ENCODE data around the gene MMP25. TPM values are rescaled to one million over a fixed set of nuclear protein-coding genes. Genes with fewer than 3 reads are reported as not detected.
A peak's percentile ranks its signal among the peaks of the same experiment; 100 is the strongest.

The MMP25 gene
- total RNA-seq, 4 donors from 2014 or later = 0.49 to 1.6 (median 0.70) TPM

DNA sequence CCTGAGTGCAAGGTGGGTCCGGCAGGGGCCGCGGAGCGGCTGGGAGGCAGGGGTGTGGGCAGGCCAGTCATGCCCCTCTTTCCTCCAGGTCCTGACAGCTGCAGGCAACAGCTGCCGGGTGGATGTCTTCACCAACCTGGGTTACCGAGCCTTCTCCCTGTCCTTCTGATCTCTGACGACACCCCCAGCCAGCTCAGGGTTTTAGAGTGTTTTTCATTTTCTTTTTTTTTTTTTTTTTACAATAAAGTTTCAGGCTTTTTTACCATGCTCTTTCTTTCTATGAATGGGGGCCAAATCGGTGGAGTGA lies 18.9 kb upstream of the MMP25 start:
- Histone ChIP-seq H3K36me3 (peaks cover 4 to 13% of the 10 kb centered on the region in 2 donors), H3K27ac (no peak overlapping the region), H3K4me1 (peaks cover 19 to 42% of the 10 kb centered on the region in 2 donors), H3K9me3 (no peaks in the 10 kb centered on the region), H3K4me3 (replicated peaks in 1 of 3) (no peak overlapping the region), H3K27me3 (no peaks in the 10 kb centered on the region)
- intact Hi-C loops (cut with DNase I) = no loop called here
- DNase-seq = no peak
- 90 to 96% methylated on average over 7 to 8 of the region's 8 CpGs for WGBS, 2 donors
- TF ChIP-seq, protein P1, sequence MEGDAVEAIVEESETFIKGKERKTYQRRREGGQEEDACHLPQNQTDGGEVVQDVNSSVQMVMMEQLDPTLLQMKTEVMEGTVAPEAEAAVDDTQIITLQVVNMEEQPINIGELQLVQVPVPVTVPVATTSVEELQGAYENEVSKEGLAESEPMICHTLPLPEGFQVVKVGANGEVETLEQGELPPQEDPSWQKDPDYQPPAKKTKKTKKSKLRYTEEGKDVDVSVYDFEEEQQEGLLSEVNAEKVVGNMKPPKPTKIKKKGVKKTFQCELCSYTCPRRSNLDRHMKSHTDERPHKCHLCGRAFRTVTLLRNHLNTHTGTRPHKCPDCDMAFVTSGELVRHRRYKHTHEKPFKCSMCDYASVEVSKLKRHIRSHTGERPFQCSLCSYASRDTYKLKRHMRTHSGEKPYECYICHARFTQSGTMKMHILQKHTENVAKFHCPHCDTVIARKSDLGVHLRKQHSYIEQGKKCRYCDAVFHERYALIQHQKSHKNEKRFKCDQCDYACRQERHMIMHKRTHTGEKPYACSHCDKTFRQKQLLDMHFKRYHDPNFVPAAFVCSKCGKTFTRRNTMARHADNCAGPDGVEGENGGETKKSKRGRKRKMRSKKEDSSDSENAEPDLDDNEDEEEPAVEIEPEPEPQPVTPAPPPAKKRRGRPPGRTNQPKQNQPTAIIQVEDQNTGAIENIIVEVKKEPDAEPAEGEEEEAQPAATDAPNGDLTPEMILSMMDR (IDR thresholded peaks at IDR 0.05) = no peak
- TF ChIP-seq POLR2A (IDR thresholded peaks at IDR 0.05) = no peak

DNA sequence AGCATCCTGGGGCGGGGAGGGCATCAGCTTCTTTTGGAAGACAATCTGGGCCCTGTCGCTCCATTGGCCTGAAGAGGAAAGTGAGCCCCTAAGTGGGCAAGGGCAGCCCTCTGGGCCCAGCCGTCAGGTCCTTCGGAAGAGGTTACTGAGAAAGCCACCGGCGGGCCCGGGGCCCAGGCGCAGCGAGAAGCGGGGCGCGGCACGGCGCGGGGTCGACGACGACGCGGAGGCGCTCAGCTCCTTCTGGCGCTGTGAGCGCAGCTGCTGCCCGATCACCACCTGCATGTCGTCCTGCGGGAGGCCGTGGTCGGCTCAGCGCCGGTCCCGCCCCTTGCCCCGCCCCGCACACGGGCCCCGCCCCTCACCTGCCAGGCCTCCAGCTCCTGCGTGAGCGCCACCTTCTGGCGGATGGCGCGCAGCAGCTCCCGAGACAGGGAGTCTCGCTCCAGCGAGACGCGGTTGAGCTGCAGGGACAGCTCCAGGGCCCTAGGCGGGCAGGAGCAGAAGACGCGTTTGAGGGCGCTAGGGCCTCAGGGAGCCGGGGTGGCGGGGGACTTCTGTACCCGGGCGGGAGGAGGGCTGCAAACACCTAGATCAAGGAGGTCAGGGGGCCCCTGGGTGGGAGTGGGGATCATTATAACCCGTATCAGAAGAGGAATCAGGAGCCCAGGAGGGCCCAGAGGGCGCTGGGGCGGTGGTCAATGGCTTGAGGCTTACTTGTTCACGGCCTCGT lies 18.2 kb upstream of the MMP25 start:
- intact Hi-C loops (cut with DNase I) = no loop called here
- DNase-seq = peak; percentile 87 to 92
- Histone ChIP-seq H3K4me3 (replicated peaks in 1 of 3) (no peak overlapping the region), H3K36me3 (peaks cover 4 to 13% of the 10 kb centered on the region in 2 donors), H3K9me3 (no peaks in the 10 kb centered on the region), H3K27me3 (no peaks in the 10 kb centered on the region), H3K4me1 (peaks cover 12 to 35% of the 10 kb centered on the region in 2 donors), H3K27ac (no peak overlapping the region)
- TF ChIP-seq, protein P1 (IDR thresholded peaks at IDR 0.05) = peak; percentile 47 to 95 (median 72)
- peak in 1 of 2 donors; percentile 43 for TF ChIP-seq POLR2A (IDR thresholded peaks at IDR 0.05)
- 26 to 37% methylated on average over 7 to 21 of the region's 58 CpGs for WGBS, 2 donors

DNA sequence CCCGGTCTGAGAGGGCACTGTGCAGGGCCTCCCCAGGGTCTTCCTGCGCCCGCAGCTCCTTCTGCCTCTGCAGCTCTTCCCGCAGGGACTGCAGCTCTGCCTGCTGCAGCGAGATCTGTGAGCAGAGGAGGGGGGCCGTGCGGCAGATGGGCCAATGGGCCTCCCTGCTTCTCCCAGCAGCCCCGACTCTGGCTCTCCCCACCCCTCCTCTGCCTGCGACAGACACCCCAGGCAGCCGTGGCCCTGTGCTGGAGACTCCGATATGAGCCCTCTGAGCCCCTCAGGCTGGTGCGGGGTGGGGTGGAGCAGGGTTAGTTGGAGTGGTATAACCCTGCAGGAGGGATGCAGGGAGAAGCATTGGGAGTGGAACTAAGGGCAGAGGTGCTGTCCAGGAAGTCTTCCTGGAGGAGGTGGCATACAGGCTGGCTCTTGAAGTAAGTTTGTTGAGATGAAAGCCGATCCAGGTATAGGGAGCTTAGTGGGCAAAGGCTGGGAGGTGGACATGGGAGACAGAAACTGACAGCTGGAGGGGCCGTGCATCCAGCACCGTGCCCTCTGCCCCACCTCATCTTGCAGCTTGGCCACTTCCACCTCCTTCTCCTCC lies 17.5 kb upstream of the MMP25 start:
- no peak for DNase-seq
- H3K4me1 ChIP-seq = peaks cover 6 to 30% of the 10 kb centered on the region in 2 donors
- H3K4me3 ChIP-seq (replicated peaks in 1 of 3) = no peak overlapping the region
- WGBS, 2 donors = 34 to 44% methylated on average over 8 to 12 of the region's 15 CpGs
- H3K9me3 ChIP-seq = no peaks in the 10 kb centered on the region
- H3K27ac ChIP-seq = no peak overlapping the region
- TF ChIP-seq POLR2A (IDR thresholded peaks at IDR 0.05) = no peak
- TF ChIP-seq, protein P1 (IDR thresholded peaks at IDR 0.05) = no peak
- H3K36me3 ChIP-seq = peaks cover 4 to 13% of the 10 kb centered on the region in 2 donors
- H3K27me3 ChIP-seq = no peaks in the 10 kb centered on the region
- intact Hi-C loops (cut with DNase I) = no loop called here

DNA sequence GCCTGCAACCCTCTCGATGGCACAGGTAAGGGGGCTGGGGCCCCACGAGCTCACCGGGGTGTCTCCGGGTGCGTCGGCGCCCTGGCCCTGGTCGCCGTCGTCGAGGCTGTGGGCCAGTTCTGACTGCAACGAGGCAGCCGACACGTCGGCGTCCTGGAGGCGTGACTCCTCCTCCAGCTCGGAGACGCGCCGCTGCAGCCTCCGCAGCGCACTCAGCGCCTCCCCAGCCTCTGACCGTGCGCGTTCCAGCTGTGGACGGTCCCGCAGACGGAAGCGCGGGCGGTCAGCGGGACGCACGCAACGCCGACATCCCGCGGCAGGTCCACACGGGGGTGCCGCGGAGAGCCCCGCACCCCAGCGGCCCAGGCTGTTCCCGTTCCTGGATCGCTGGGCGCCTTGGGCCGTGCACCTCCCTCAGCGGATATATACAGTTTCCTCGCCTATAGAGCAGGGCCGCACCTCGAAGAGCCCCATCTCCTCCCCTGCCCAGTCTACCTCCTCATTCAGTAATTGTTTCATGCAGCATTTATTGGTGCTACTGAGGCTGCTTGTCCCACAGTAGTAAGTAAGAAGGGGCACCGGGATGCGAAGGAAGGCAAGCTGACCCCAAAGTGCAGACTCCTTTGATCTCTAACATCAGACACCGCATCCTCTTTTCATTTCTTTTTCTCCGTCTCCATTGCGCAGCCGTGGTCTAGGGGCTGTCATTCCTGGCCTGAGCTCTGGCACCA lies 16.7 kb upstream of the MMP25 start:
- no peak for TF ChIP-seq POLR2A (IDR thresholded peaks at IDR 0.05)
- TF ChIP-seq, protein P1 (IDR thresholded peaks at IDR 0.05) = no peak
- H3K27ac ChIP-seq = no peak overlapping the region
- H3K9me3 ChIP-seq = no peaks in the 10 kb centered on the region
- H3K36me3 ChIP-seq = peaks cover 4 to 13% of the 10 kb centered on the region in 2 donors
- H3K4me3 ChIP-seq (replicated peaks in 1 of 3) = no peak overlapping the region
- H3K4me1 ChIP-seq = peaks cover 4 to 26% of the 10 kb centered on the region in 2 donors
- no peak for DNase-seq
- intact Hi-C loops (cut with DNase I) = no loop called here
- 21 to 35% methylated on average over 21 to 38 of the region's 59 CpGs for WGBS, 2 donors
- H3K27me3 ChIP-seq = no peaks in the 10 kb centered on the region
